Measurements from ENCODE around the gene TOMM22. TPM values are rescaled to one million over a fixed set of nuclear protein-coding genes. Genes with fewer than 3 reads are reported as not detected.
A peak's percentile ranks its signal among the peaks of the same experiment; 100 is the strongest.

TOMM22 gene
- total RNA-seq, 1 experiment from 2014 or later = 105 TPM

GRCh38 chr22:38729946-38730345 lies 48.2 kb downstream of the TOMM22 start:
- peak overlapping the region; percentile 45 for H3K27ac Mint-ChIP-seq (ENCODE audit: unreplicated experiment)
- no peak for DNase-seq
- no peak for TF ChIP-seq CTCF (IDR thresholded peaks at IDR 0.05; ENCODE audit: unreplicated experiment)
- no peak overlapping the region for H3K4me3 Mint-ChIP-seq (ENCODE audit: low read depth, unreplicated experiment)
- CTCF ChIA-PET = no interaction called here
- H3K9me3 Mint-ChIP-seq (ENCODE audit: low read depth, unreplicated experiment) = no peaks in the 10 kb centered on the region
- peaks cover 66% of the 10 kb centered on the region for H3K36me3 Mint-ChIP-seq (ENCODE audit: insufficient read depth, unreplicated experiment)
- BruUV-seq (replicated peaks) = no TSS peak
- no peaks in the 10 kb centered on the region for H3K4me1 Mint-ChIP-seq (ENCODE audit: low read depth, unreplicated experiment)
- H3K27me3 Mint-ChIP-seq (ENCODE audit: unreplicated experiment) = no peaks in the 10 kb centered on the region
- intact Hi-C loops (cut with micrococcal nuclease; ENCODE audit: unreplicated experiment) = no loop called here

- DNase-seq = no peak
- intact Hi-C loops (cut with micrococcal nuclease; ENCODE audit: unreplicated experiment) = no loop called here
- Mint-ChIP-seq H3K36me3 (ENCODE audit: insufficient read depth, unreplicated experiment) (peaks cover 65% of the 10 kb centered on the region), H3K4me1 (ENCODE audit: low read depth, unreplicated experiment) (no peaks in the 10 kb centered on the region), H3K9me3 (ENCODE audit: low read depth, unreplicated experiment) (no peaks in the 10 kb centered on the region), H3K27me3 (ENCODE audit: unreplicated experiment) (no peaks in the 10 kb centered on the region), H3K27ac (ENCODE audit: unreplicated experiment) (peak overlapping the region; percentile 45), H3K4me3 (ENCODE audit: low read depth, unreplicated experiment) (no peak overlapping the region)
- no peak for TF ChIP-seq CTCF (IDR thresholded peaks at IDR 0.05; ENCODE audit: unreplicated experiment)
- no TSS peak for BruUV-seq (replicated peaks)
- CTCF ChIA-PET = interaction anchor here (0.7 kb wide), 1 partner anchor 23 kb away, joined by 3 read pairs; no protein-coding TSS in a partner anchor
These were observed 48.7 kb downstream of the TOMM22 start for GRCh38 chr22:38730411-38730871.

GRCh38 chr22:38731703-38732161 lies 50.0 kb downstream of the TOMM22 start:
- H3K27ac Mint-ChIP-seq (ENCODE audit: unreplicated experiment) = peak overlapping the region; percentile 20
- intact Hi-C loops (cut with micrococcal nuclease; ENCODE audit: unreplicated experiment) = no loop called here
- CTCF ChIA-PET = interaction anchor here (0.7 to 0.9 kb wide), 2 partner anchors 13 to 444 kb away, joined by 3 read pairs; no protein-coding TSS in a partner anchor
- H3K9me3 Mint-ChIP-seq (ENCODE audit: low read depth, unreplicated experiment) = no peaks in the 10 kb centered on the region
- H3K36me3 Mint-ChIP-seq (ENCODE audit: insufficient read depth, unreplicated experiment) = peaks cover 64% of the 10 kb centered on the region
- H3K4me1 Mint-ChIP-seq (ENCODE audit: low read depth, unreplicated experiment) = no peaks in the 10 kb centered on the region
- no peak overlapping the region for H3K4me3 Mint-ChIP-seq (ENCODE audit: low read depth, unreplicated experiment)
- DNase-seq = no peak
- TF ChIP-seq CTCF (IDR thresholded peaks at IDR 0.05; ENCODE audit: unreplicated experiment) = no peak
- BruUV-seq (replicated peaks) = no TSS peak
- H3K27me3 Mint-ChIP-seq (ENCODE audit: unreplicated experiment) = no peaks in the 10 kb centered on the region

- no peaks in the 10 kb centered on the region for H3K27me3 Mint-ChIP-seq (ENCODE audit: unreplicated experiment)
- no peak for DNase-seq
- BruUV-seq (replicated peaks) = no TSS peak
- intact Hi-C loops (cut with micrococcal nuclease; ENCODE audit: unreplicated experiment) = no loop called here
- H3K4me3 Mint-ChIP-seq (ENCODE audit: low read depth, unreplicated experiment) = no peak overlapping the region
- CTCF ChIA-PET = interaction anchor here (0.9 kb wide), 1 partner anchor 14 kb away, joined by 3 read pairs; no protein-coding TSS in a partner anchor
- H3K36me3 Mint-ChIP-seq (ENCODE audit: insufficient read depth, unreplicated experiment) = peaks cover 63% of the 10 kb centered on the region
- H3K27ac Mint-ChIP-seq (ENCODE audit: unreplicated experiment) = peak overlapping the region; percentile 45
- H3K9me3 Mint-ChIP-seq (ENCODE audit: low read depth, unreplicated experiment) = no peaks in the 10 kb centered on the region
- H3K4me1 Mint-ChIP-seq (ENCODE audit: low read depth, unreplicated experiment) = no peaks in the 10 kb centered on the region
- no peak for TF ChIP-seq CTCF (IDR thresholded peaks at IDR 0.05; ENCODE audit: unreplicated experiment)
These were observed 50.6 kb downstream of the TOMM22 start for GRCh38 chr22:38732251-38732815.

Data from Calu3 (cell line).